HepG2 (cell line): ENCODE measurements around the gene RXFP1. TPM values are rescaled to one million over a fixed set of nuclear protein-coding genes. Genes with fewer than 3 reads are reported as not detected.

Experiments
- AKNA ChIP-seq: sonication (generic); formaldehyde crosslinking; IDR thresholded peaks from 2 replicates; pipeline ENCODE4 v1.4.0; 2020; ENCODE audit warnings: missing genetic modification reagents, borderline replicate concordance
- BCLAF1 ChIP-seq: fragments of 450-650 bp; IDR thresholded peaks from 2 replicates; pipeline ENCODE4 v1.6.1; 2017; ENCODE audit warnings: mild to moderate bottlenecking
- FOXO4 ChIP-seq: sonication (generic); formaldehyde crosslinking; conservative IDR thresholded peaks from 2 replicates; pipeline ENCODE4 v1.8.1; 2023; ENCODE audit warnings: missing genetic modification reagents
- NCOR1 ChIP-seq: fragments of 200-600 bp; sonication (generic); IDR thresholded peaks from 2 replicates; pipeline ENCODE4 v1.7.0; 2017; ENCODE audit warnings: antibody characterized with exemption, low read length, borderline replicate concordance
- NFIC ChIP-seq: IDR thresholded peaks from 2 replicates; pipeline ENCODE4 v1.6.1; 2012; ENCODE audit warnings: mild to moderate bottlenecking, low read length, inconsistent platforms
- PHF21A ChIP-seq: sonication (generic); formaldehyde crosslinking; IDR thresholded peaks from 2 replicates; pipeline ENCODE4 v1.5.0; 2020; ENCODE audit warnings: mild to moderate bottlenecking, missing genetic modification reagents
- TCF7L2 ChIP-seq: IDR thresholded peaks from 2 replicates; pipeline ENCODE4 v1.6.1; 2011; ENCODE audit warnings: mild to moderate bottlenecking, low read depth, low read length, moderate library complexity
- TEF ChIP-seq: sonication (generic); formaldehyde crosslinking; IDR thresholded peaks from 2 replicates; pipeline ENCODE4 v1.5.0; 2020; ENCODE audit warnings: missing genetic modification reagents
- ZHX1 ChIP-seq: sonication (generic); formaldehyde crosslinking; IDR thresholded peaks from 2 replicates; pipeline ENCODE4 v1.8.1; 2022; ENCODE audit warnings: low read depth, mild to moderate bottlenecking, missing genetic modification reagents
- ZNF281 ChIP-seq: sonication (generic); formaldehyde crosslinking; IDR thresholded peaks from 2 replicates; pipeline ENCODE4 v1.4.0; 2020; ENCODE audit warnings: missing genetic modification reagents, borderline replicate concordance
- ZNF562 ChIP-seq: sonication (generic); formaldehyde crosslinking; IDR thresholded peaks from 2 replicates; pipeline ENCODE4 v1.8.0; 2022; ENCODE audit warnings: missing genetic modification reagents, borderline replicate concordance
- polyA plus RNA-seq, 8 experiments: library from polyadenylated mRNA; depleted of rRNA in 3 of 8; stranded (reverse) in 7 of 8; unstranded in 1 of 8; fragments of >200 nt; fragmentation: Illumina TruSeq in 4 of 8; extraction: Trizol in 4 of 8; gene quantifications; 2 replicates each; pipeline versions ENCODE4 v1.2.1 to v1.2.3, GENCODE V29; 2011 to 2016; ENCODE audit warnings: low read depth in 4 of 8, missing spikeins in 1 of 8, mixed read lengths in 1 of 8; ENCODE audit not compliant: insufficient read depth in 1 of 8
- total RNA-seq, 5 experiments: library from RNA; depleted of rRNA; stranded (reverse); fragments of >200 nt; fragmentation: Illumina TruSeq; extraction: Trizol; gene quantifications; 2 replicates each; pipeline ENCODE4 v1.2.3, GENCODE V29; 2016; ENCODE audit warnings: low read depth in 1 of 5

RXFP1 gene
- total and polyA plus RNA-seq, 2 of the 13 experiments (the other 11 are each of a cell fraction or from before 2014, with no cell fraction given), result not detected

GRCh38 chr4:158624889-158625478 lies 103.3 kb downstream of the RXFP1 start (continued):
- 0 out of 2 replicates have a peak, but pooled peaks have one; percentile 23 for TF ChIP-seq TEF (CRISPR knock-in tag)
- no peak for TF ChIP-seq BCLAF1
- TF ChIP-seq PHF21A (CRISPR knock-in tag), result no peak
- no peak for TF ChIP-seq ZNF281 (CRISPR knock-in tag)
- TF ChIP-seq FOXO4 (CRISPR knock-in tag), result no peak
- TF ChIP-seq ZHX1 (CRISPR knock-in tag), result no peak
- TF ChIP-seq TCF7L2, result no peak
- no peak for TF ChIP-seq NFIC
- TF ChIP-seq AKNA (CRISPR knock-in tag), result no peak
- no peak for TF ChIP-seq ZNF562 (CRISPR knock-in tag)
- TF ChIP-seq NCOR1, result no peak
